ENCODE measurements around the gene BHLHE23. TPM values are rescaled to one million over a fixed set of nuclear protein-coding genes. Genes with fewer than 3 reads are reported as not detected.

Gene BHLHE23
- polyA plus RNA-seq, 1 of the 3 experiments (the other 2 are of a cell fraction) = not detected

GRCh38 chr20:63023071-63023935 is 16.5 kb upstream of the BHLHE23 start:
- TF ChIP-seq USF1 (IDR thresholded peaks at IDR 0.05; ENCODE audit: borderline replicate concordance, low read depth) (no peak), SIN3A (IDR thresholded peaks at IDR 0.05; ENCODE audit: borderline replicate concordance, low read depth, low read length) (no peak), TAF1 (IDR thresholded peaks at IDR 0.05; ENCODE audit: borderline replicate concordance, low read depth, low read length) (no peak), JUND (IDR thresholded peaks at IDR 0.05) (no peak), MAX (IDR thresholded peaks at IDR 0.05; ENCODE audit: low read depth) (no peak), ZBTB33 (IDR thresholded peaks at IDR 0.05; ENCODE audit: borderline replicate concordance, low read depth) (no peak), FOXM1 (IDR thresholded peaks at IDR 0.05; ENCODE audit: low read depth) (no peak), EP300 (IDR thresholded peaks at IDR 0.05; ENCODE audit: borderline replicate concordance in 1 of 2, low read depth in 1 of 2, low read length in 1 of 2) (no peak), ELF1 (IDR thresholded peaks at IDR 0.05) (no peak), REST (IDR thresholded peaks at IDR 0.05; ENCODE audit: low read depth, low read length) (no peak), MEF2A (IDR thresholded peaks at IDR 0.05; ENCODE audit: borderline replicate concordance, low read depth) (no peak), EZH2phosphoT487 (IDR thresholded peaks at IDR 0.05; ENCODE audit: borderline replicate concordance, low read depth) (no peak), GABPA (IDR thresholded peaks at IDR 0.05; ENCODE audit: low read depth) (no peak), PBX3 (IDR thresholded peaks at IDR 0.05) (no peak), FOXJ3 (CRISPR knock-in tag; IDR thresholded peaks at IDR 0.05) (no peak), GATA2 (CRISPR knock-in tag; IDR thresholded peaks at IDR 0.05) (no peak)
- POLR2A ChIA-PET = no interaction called here
- no peak overlapping the region for H3K4me3 ChIP-seq (ENCODE audit: low read depth in 2 of 2, low read length in 1 of 2)
- H3K27me3 ChIP-seq (ENCODE audit: insufficient read depth) = peaks cover 88% of the 10 kb centered on the region
- H3K4me1 ChIP-seq (ENCODE audit: control insufficient read depth in 1 of 2, insufficient read depth in 2 of 2, low read depth in 1 of 2, low read length in 1 of 2) = no peaks in the 10 kb centered on the region; a peak in 1 of 4 replicates
- H3K9me3 ChIP-seq = no peaks in the 10 kb centered on the region
- H3K4me2 ChIP-seq = no peak overlapping the region
- H3F3A ChIP-seq (replicated peaks; ENCODE audit: insufficient read depth) = no peaks in the 10 kb centered on the region
- no peaks in the 10 kb centered on the region for H4K20me1 ChIP-seq (ENCODE audit: insufficient read depth)
- H3K36me3 ChIP-seq (replicated peaks in 1 of 2; ENCODE audit: control insufficient read depth in 1 of 2, insufficient read depth in 2 of 2, low read length in 1 of 2) = no peaks in the 10 kb centered on the region
- H3K9ac ChIP-seq = no peak overlapping the region
- 22% methylated on average over 26 of the region's 31 CpGs for WGBS (ENCODE audit: low lambda C conversion rate)
- H3K27ac ChIP-seq (ENCODE audit: low read depth in 2 of 2, low read length in 1 of 2) = no peak overlapping the region
- CTCF ChIA-PET = interaction anchor here (1.3 to 5.7 kb wide), 5 partner anchors 14 to 123 kb away, joined by 3 to 28 read pairs (median 8); no protein-coding TSS in a partner anchor
- no peaks in the 10 kb centered on the region for H3K9me2 ChIP-seq
- no peaks in the 10 kb centered on the region for H3K79me2 ChIP-seq (ENCODE audit: insufficient read depth)
- H2AFZ ChIP-seq (ENCODE audit: low read depth) = no peak overlapping the region
- DNase-seq = no peak

Measured in SK-N-SH (cell line).